Kidney (tissue), 14 donors: ENCODE data around the gene CHMP1A. TPM values are rescaled to one million over a fixed set of nuclear protein-coding genes. Genes with fewer than 3 reads are reported as not detected.
"Not testable (repeated sequence)": the region's sequence is repeated elsewhere in the genome, so short reads cannot be mapped to it uniquely, and the experiment has no call there.

Experiments
- DNase-seq, 5 donors: peaks; one replicate each; pipeline ENCODE4 v3.0.0-alpha.2; 2013 to 2020
- FAIRE-seq: peaks from 2 replicates; lab custom pipeline; 2012; peaks lifted over from hg19 to GRCh38; lab: Jason Lieb, UNC
- H3K27ac ChIP-seq, 2 donors: one replicate each; pipeline ENCODE4 v1.7.0; 2013; ENCODE audit warnings: low read depth in 2 of 2, low read length in 2 of 2, inconsistent platforms in 1 of 2
- H3K27me3 ChIP-seq: one replicate; pipeline ENCODE4 v1.7.1; 2013; ENCODE audit warnings: low read length, inconsistent platforms; ENCODE audit not compliant: control insufficient read depth, insufficient read depth
- H3K36me3 ChIP-seq, 3 donors: one replicate each; pipeline versions ENCODE4 v1.7.0 to v1.7.1; 2013; ENCODE audit warnings: low read length in 3 of 3, control low read depth in 1 of 3, inconsistent platforms in 1 of 3; ENCODE audit not compliant: insufficient read depth in 3 of 3, control insufficient read depth in 2 of 3
- H3K4me1 ChIP-seq, 3 donors: one replicate each; pipeline versions ENCODE4 v1.7.0 to v1.7.1; 2013; ENCODE audit warnings: low read length in 3 of 3, inconsistent platforms in 1 of 3, low read depth in 1 of 3; ENCODE audit not compliant: control insufficient read depth in 2 of 3, insufficient read depth in 2 of 3
- H3K4me3 ChIP-seq, 3 donors: one replicate each; pipeline versions ENCODE4 v1.7.0 to v1.8.1; 2013; ENCODE audit warnings: low read length in 3 of 3, control low read depth in 1 of 3, inconsistent platforms in 1 of 3
- H3K9ac ChIP-seq, 3 donors: one replicate each; pipeline versions ENCODE4 v1.7.0 to v1.7.1; 2013; ENCODE audit warnings: low read length in 3 of 3, control low read depth in 1 of 3, inconsistent platforms in 1 of 3
- H3K9me3 ChIP-seq, 3 donors: one replicate each; pipeline versions ENCODE4 v1.7.0 to v1.7.1; 2013; ENCODE audit warnings: low read length in 3 of 3, control low read depth in 1 of 3, inconsistent platforms in 1 of 3; ENCODE audit not compliant: control insufficient read depth in 2 of 3, insufficient read depth in 1 of 3
- CTCF ChIP-seq: IDR thresholded peaks from 3 replicates; pipeline ENCODE4 v1.5.1; 2012; ENCODE audit warnings: mild to moderate bottlenecking, moderate library complexity, borderline replicate concordance; ENCODE audit not compliant: insufficient read depth; ENCODE audit errors: extremely low read depth
- intact Hi-C: fragments of 100-400 bp; cut with DNase I; formaldehyde crosslinking; loops from one replicate; pipeline ENCODE4 v1.11.1; 2022
- polyA plus RNA-seq: library from polyadenylated mRNA; stranded (reverse); fragments of 350-450 nt; fragmentation: Illumina TruSeq; extraction: RNeasy Lipid Tissue Mini Kit (QIAGEN cat#74804); gene quantifications from one replicate; pipeline ENCODE4 v1.2.3, GENCODE V29; 2014; ENCODE audit warnings: low read depth, low replicate concordance; ENCODE audit not compliant: insufficient read depth
- total RNA-seq: library from RNA; stranded (reverse); fragmentation: NEBNext Ultra II Directional; extraction: Animal tissue kit (Norgen Biotek cat#: 25700); gene quantifications from one replicate; pipeline ENCODE4 v1.2.1, GENCODE V29; 2021
- donor health status: control.
- donor health status: control.
- donor health status: control.
- donor health status: control.
- donor health status: control.
- donor health status: DM: yes; HTN: yes; CAD: no.
- donor health status: Normal renal cell carcinoma (clear cell type).

Gene CHMP1A
- total and polyA plus RNA-seq, 2 donors from 2014 or later: 71.3 to 96.1 TPM

- no peak for FAIRE-seq
Observed at GRCh38 chr16:89668790-89669158, 11.3 kb upstream of the CHMP1A start.

GRCh38 chr16:89667633-89668032, 10.1 kb upstream of the CHMP1A start:
- H3K4me1 ChIP-seq: peaks cover 0 to 3% (median 0%) of the 10 kb centered on the region in 3 donors
- TF ChIP-seq CTCF: no peak
- FAIRE-seq: no peak
- H3K9me3 ChIP-seq: no peaks in the 10 kb centered on the region
- intact Hi-C loops: no loop called here
- DNase-seq: no peak
- H3K4me3 ChIP-seq: no peak overlapping the region
- H3K27me3 ChIP-seq: no peaks in the 10 kb centered on the region
- H3K27ac ChIP-seq: no peak overlapping the region
- H3K9ac ChIP-seq: no peak overlapping the region
- no peaks in the 10 kb centered on the region for H3K36me3 ChIP-seq

More at GRCh38 chr16:89668790-89669158, 11.3 kb upstream of the CHMP1A start:
- H3K4me1 ChIP-seq: peaks cover 0 to 3% (median 0%) of the 10 kb centered on the region in 3 donors
- peak overlapping the region in 2 of 3 donors; percentile 24 to 44 for H3K4me3 ChIP-seq
- no peak for DNase-seq
- no peak for TF ChIP-seq CTCF
- H3K9ac ChIP-seq: no peak overlapping the region
- no peaks in the 10 kb centered on the region for H3K36me3 ChIP-seq
- intact Hi-C loops: no loop called here
- no peaks in the 10 kb centered on the region for H3K9me3 ChIP-seq
- H3K27ac ChIP-seq: peak overlapping the region; percentile 78 to 81
- no peaks in the 10 kb centered on the region for H3K27me3 ChIP-seq

DNA sequence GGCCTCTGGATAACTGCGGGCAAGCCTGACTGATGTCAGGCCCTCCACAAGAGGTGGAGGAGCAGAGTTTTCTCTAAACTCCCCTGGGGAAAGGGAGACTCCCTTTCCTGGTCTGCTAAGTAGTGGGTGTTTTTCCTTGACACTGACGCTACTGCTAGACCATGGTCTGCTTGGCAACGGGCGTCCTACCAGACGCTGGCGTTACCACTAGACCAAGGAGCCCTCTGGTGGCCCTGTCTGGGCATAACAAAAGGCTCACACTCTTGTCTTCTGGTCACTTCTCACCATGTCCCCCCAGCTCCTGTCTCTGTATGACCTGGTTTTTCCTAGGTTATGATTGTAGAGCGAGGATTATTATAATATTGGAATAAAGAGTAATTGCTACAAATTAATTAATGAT, 9.5 kb upstream of the CHMP1A start:
- H3K4me3 ChIP-seq, H3K9me3 ChIP-seq, intact Hi-C loops, H3K9ac ChIP-seq, H3K4me1 ChIP-seq, H3K36me3 ChIP-seq, H3K27ac ChIP-seq, H3K27me3 ChIP-seq, FAIRE-seq: not testable (repeated sequence)
- DNase-seq: peak in 1 of 5 donors; percentile 3
- TF ChIP-seq CTCF: peak; percentile 7

GRCh38 chr16:89664238-89664637, 6.7 kb upstream of the CHMP1A start:
- H3K9me3 ChIP-seq, DNase-seq, H3K36me3 ChIP-seq, H3K9ac ChIP-seq, FAIRE-seq, intact Hi-C loops, H3K4me3 ChIP-seq, H3K27ac ChIP-seq, H3K27me3 ChIP-seq, H3K4me1 ChIP-seq: not testable (repeated sequence)
